Measurements from ENCODE around the gene EFCAB6. TPM values are rescaled to one million over a fixed set of nuclear protein-coding genes. Genes with fewer than 3 reads are reported as not detected.

The EFCAB6 gene
- total and polyA plus RNA-seq, 10 of the 15 experiments (the other 5 are each of a cell fraction or from before 2014, with no cell fraction given) = 0.05 to 0.42 (median 0.19) TPM

- TF ChIP-seq RAD21 (IDR thresholded peaks at IDR 0.05; ENCODE audit: insufficient read depth, low read depth, low read length) (no peak), IRF3 (IDR thresholded peaks at IDR 0.05) (peak; percentile 79; the same call in 1 of the 2 replicates), SMAD1 (IDR thresholded peaks at IDR 0.05; ENCODE audit: low read depth, partially characterized antibody) (no peak), CUX1 (IDR thresholded peaks at IDR 0.05; ENCODE audit: insufficient replicate concordance, low read depth, low read length) (no peak), ZSCAN29 (IDR thresholded peaks at IDR 0.05) (no peak), ZBTB40 (IDR thresholded peaks at IDR 0.05; ENCODE audit: borderline replicate concordance) (peak; percentile 93), ZNF622 (IDR thresholded peaks at IDR 0.05) (no peak), YY1 (IDR thresholded peaks at IDR 0.05; ENCODE audit: low read depth, low read length) (peak; percentile 49; the same call in 1 of the 2 replicates), MXI1 (IDR thresholded peaks at IDR 0.05; ENCODE audit: low read depth, low read length) (peak; percentile 97), HSF1 (IDR thresholded peaks at IDR 0.05; ENCODE audit: low read depth, low read length) (no peak), CEBPB (IDR thresholded peaks at IDR 0.05; ENCODE audit: borderline replicate concordance in 1 of 2, low read depth in 2 of 2, low read length in 2 of 2) (no peak), RB1 (IDR thresholded peaks at IDR 0.05; ENCODE audit: borderline replicate concordance) (peak; percentile 93), PAX5 (IDR thresholded peaks at IDR 0.05; ENCODE audit: borderline replicate concordance, low read depth, low read length) (no peak), ATF2 (IDR thresholded peaks at IDR 0.05; ENCODE audit: low read length) (no peak), HCFC1 (IDR thresholded peaks at IDR 0.05; ENCODE audit: low read length) (peak; percentile 58), CBX5 (IDR thresholded peaks at IDR 0.05; ENCODE audit: low read depth) (no peak)
These were observed at the start of gene EFCAB6 (continued) for GRCh38 chr22:43812149-43812842.

Measured in GM12878 (cell line).